Calu3 (cell line): Measurements from ENCODE around the gene MMAB. TPM values are rescaled to one million over a fixed set of nuclear protein-coding genes. Genes with fewer than 3 reads are reported as not detected.

Experiments
- BruUV-seq: library from RNA; stranded (reverse); fragments of 400-500 nt; replicated peaks from 2 replicates; lab custom pipeline; 2021; lab: Mats Ljungman, UMichigan
- CTCF ChIA-PET: fragments of 300-600 bp; sonication (Branson Sonifier 250); formaldehyde crosslinking; loops from one replicate; lab custom pipeline; 2022; ENCODE audit warnings: antibody characterized with exemption; lab: Charles Lee
- DNase-seq: peaks from one replicate; pipeline ENCODE4 v3.0.0; 2022
- H3K27ac Mint-ChIP-seq: one replicate; pipeline ENCODE4 v1.8.0; 2022; ENCODE audit warnings: mixed read lengths; ENCODE audit not compliant: unreplicated experiment
- H3K27me3 Mint-ChIP-seq: one replicate; pipeline ENCODE4 v1.8.0; 2022; ENCODE audit warnings: mixed read lengths; ENCODE audit not compliant: unreplicated experiment
- H3K36me3 Mint-ChIP-seq: one replicate; pipeline ENCODE4 v1.8.0; 2022; ENCODE audit warnings: mild to moderate bottlenecking, moderate library complexity, mixed read lengths; ENCODE audit not compliant: insufficient read depth, unreplicated experiment
- H3K4me1 Mint-ChIP-seq: one replicate; pipeline ENCODE4 v1.8.0; 2022; ENCODE audit warnings: mild to moderate bottlenecking, low read depth, mixed read lengths; ENCODE audit not compliant: unreplicated experiment
- H3K4me3 Mint-ChIP-seq: one replicate; pipeline ENCODE4 v1.8.0; 2022; ENCODE audit warnings: mild to moderate bottlenecking, low read depth, moderate library complexity, mixed read lengths; ENCODE audit not compliant: unreplicated experiment
- H3K9me3 Mint-ChIP-seq: one replicate; pipeline ENCODE4 v1.8.0; 2022; ENCODE audit warnings: low read depth, mixed read lengths; ENCODE audit not compliant: unreplicated experiment
- CTCF ChIP-seq: fragments of 200-600 bp; IDR thresholded peaks from one replicate; pipeline ENCODE4 v1.8.0; 2022; ENCODE audit warnings: antibody characterized with exemption; ENCODE audit not compliant: unreplicated experiment
- intact Hi-C: fragments of 100-400 bp; cut with micrococcal nuclease; formaldehyde crosslinking; loops from one replicate; pipeline ENCODE4 v1.10.0; 2022; ENCODE audit not compliant: unreplicated experiment
- total RNA-seq: library from RNA; stranded (reverse); gene quantifications from 2 replicates; pipeline ENCODE4 v1.2.3, GENCODE V29; 2022

Gene MMAB
- total RNA-seq, 1 experiment from 2014 or later, result 82.8 TPM

- no peak for TF ChIP-seq CTCF
- Mint-ChIP-seq H3K27ac (no peak overlapping the region), H3K27me3 (no peaks in the 10 kb centered on the region), H3K9me3 (no peaks in the 10 kb centered on the region), H3K4me3 (no peak overlapping the region), H3K36me3 (peaks cover 23% of the 10 kb centered on the region), H3K4me1 (no peaks in the 10 kb centered on the region)
- no peak for DNase-seq
- BruUV-seq, result no TSS peak
- intact Hi-C loops, result no loop called here
- CTCF ChIA-PET, result no interaction called here
Observed at GRCh38 chr12:109592195-109592904, 19.0 kb upstream of the MMAB start.

- no peak for TF ChIP-seq CTCF
- Mint-ChIP-seq H3K9me3 (no peaks in the 10 kb centered on the region), H3K4me1 (peaks cover 8% of the 10 kb centered on the region), H3K27me3 (no peaks in the 10 kb centered on the region), H3K27ac (no peak overlapping the region), H3K36me3 (peaks cover 25% of the 10 kb centered on the region), H3K4me3 (no peak overlapping the region)
- intact Hi-C loops, result no loop called here
- DNase-seq, result no peak
- no TSS peak for BruUV-seq
- CTCF ChIA-PET, result interaction anchor here (0.6 kb wide), 1 partner anchor 111 kb away, joined by 3 read pairs; no protein-coding TSS in a partner anchor
Observed at GRCh38 chr12:109591041-109591440, 17.7 kb upstream of the MMAB start.

GRCh38 chr12:109590566-109590965, 17.3 kb upstream of the MMAB start:
- intact Hi-C loops, result no loop called here
- CTCF ChIA-PET, result no interaction called here
- peaks cover 10% of the 10 kb centered on the region for H3K4me1 Mint-ChIP-seq

GRCh38 chr12:109589691-109590245, 16.5 kb upstream of the MMAB start:
- Mint-ChIP-seq H3K4me1 (peaks cover 10% of the 10 kb centered on the region), H3K27ac (no peak overlapping the region), H3K27me3 (no peaks in the 10 kb centered on the region), H3K36me3 (peaks cover 34% of the 10 kb centered on the region), H3K9me3 (no peaks in the 10 kb centered on the region), H3K4me3 (no peak overlapping the region)
- CTCF ChIA-PET, result no interaction called here
- no TSS peak for BruUV-seq
- intact Hi-C loops, result no loop called here
- no peak for TF ChIP-seq CTCF
- DNase-seq, result no peak

More at GRCh38 chr12:109590566-109590965, 17.3 kb upstream of the MMAB start:
- Mint-ChIP-seq H3K4me3 (no peak overlapping the region), H3K27me3 (no peaks in the 10 kb centered on the region), H3K9me3 (no peaks in the 10 kb centered on the region), H3K36me3 (peaks cover 28% of the 10 kb centered on the region), H3K27ac (no peak overlapping the region)
- DNase-seq, result no peak
- TF ChIP-seq CTCF, result no peak
- no TSS peak for BruUV-seq
